HG02973 (cell line): ENCODE measurements around the gene IL10RB.
A peak's percentile ranks its signal among the peaks of the same experiment; 100 is the strongest.

Experiments used
- ATAC-seq: cut with Tn5 transposase; IDR thresholded peaks from one replicate; pipeline ENCODE4 v1.9.1; 2021; ENCODE audit warnings: moderate library complexity; ENCODE audit not compliant: unreplicated experiment

IL10RB gene

DNA sequence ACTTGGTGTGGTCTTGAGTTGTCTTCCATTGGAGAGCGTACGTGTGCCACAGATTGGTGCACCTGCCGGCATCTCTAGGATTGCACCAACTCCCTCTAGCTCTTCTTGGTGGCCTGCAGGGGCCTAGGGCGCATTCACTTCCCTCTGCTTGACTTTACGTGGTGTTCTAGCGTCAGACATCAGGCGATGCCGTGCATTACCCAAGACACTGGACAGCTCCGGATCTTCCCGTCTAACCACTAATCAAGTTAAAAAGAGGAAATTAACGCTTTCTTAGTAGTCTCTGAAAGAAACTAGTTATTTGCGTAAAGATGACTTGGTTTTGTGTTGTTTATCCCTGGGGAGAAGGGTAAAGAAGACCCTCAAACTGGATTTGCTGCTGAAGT, 510 bp upstream of the IL10RB start:
- peak; percentile 36 for ATAC-seq

DNA sequence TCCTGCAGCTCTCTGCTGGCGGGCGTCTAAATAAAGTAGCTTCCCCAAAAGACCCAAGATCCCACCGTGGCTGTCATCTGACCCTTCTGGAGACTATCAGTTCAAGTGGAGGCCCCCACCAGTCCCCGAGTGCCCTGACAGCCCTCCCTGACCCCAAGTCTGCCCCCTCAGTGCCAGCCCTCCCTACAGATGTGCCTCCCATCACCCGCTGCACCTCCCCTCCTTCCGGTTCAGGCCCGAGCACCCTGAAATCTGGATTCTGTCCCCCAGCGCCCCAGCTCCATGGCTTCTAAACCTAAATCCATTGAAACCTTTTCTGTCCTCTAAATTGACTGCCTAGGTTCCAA, 595 bp downstream of the IL10RB start:
- peak; percentile 8 for ATAC-seq

- ATAC-seq = no peak
Observed at GRCh38 chr21:33267250-33267649, 1.1 kb downstream of the IL10RB start.

- peak; percentile 12 for ATAC-seq
Observed at GRCh38 chr21:33268393-33268736, 2.2 kb downstream of the IL10RB start.

- ATAC-seq = peak; percentile 59
Observed at GRCh38 chr21:33268737-33269441, 2.7 kb downstream of the IL10RB start.

DNA sequence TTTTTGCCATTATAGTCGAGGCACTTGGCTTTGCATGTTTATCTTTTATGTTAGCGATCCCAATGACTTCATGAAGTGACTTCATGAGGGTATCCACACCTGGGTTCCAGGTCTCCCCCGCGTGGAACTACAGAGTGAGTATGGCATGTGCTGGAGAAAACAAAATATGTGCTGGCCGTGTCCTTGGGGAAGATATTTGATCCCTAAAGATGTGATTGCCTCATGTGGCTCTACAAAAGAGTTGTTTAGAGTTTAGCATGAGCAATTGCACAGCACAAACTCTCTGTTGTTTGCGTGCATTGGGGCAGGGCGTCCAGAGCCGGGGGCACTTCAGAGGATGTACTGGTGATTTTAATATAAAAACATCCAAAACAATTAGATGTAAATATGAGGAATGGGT, 4.8 kb downstream of the IL10RB start:
- ATAC-seq = no peak

DNA sequence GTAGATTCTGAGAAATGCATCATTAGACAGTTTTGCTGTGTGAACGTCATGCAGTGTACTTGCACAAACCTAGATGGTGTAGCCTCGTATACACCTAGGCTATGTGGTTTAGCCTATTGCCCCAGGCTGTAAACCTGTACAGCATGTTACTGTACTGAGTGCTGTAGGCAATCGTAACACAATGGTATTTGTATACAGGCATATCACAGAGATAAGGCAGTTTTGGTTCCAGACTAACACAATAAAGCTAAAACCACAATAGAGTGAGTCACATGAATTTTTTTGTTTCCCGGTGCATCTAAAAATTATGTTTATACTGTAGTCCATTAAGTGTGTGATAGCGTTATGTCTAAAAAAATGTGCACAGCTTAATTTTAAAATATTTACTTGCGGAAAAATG, 6.9 kb downstream of the IL10RB start:
- no peak for ATAC-seq

DNA sequence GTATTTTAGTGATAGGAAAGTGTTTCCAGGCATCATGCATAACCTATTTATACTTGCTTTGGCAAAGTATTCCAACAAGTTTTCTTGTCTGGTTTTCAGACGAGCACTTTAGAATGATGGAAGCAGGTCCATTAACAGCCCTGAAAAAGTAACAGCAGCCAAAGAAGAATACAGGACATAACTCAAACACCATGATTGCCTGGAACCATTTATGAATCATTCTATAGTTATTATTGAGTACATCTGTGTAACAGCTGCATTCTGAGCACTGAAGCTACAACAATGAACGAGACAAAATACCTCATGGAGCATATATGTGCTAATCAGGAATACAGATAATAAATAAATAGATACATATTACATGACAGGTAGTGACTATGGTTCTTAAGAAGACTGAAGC, 12.6 kb downstream of the IL10RB start:
- ATAC-seq = no peak

- ATAC-seq = no peak
Observed at GRCh38 chr21:33279330-33279820, 13.2 kb downstream of the IL10RB start.

DNA sequence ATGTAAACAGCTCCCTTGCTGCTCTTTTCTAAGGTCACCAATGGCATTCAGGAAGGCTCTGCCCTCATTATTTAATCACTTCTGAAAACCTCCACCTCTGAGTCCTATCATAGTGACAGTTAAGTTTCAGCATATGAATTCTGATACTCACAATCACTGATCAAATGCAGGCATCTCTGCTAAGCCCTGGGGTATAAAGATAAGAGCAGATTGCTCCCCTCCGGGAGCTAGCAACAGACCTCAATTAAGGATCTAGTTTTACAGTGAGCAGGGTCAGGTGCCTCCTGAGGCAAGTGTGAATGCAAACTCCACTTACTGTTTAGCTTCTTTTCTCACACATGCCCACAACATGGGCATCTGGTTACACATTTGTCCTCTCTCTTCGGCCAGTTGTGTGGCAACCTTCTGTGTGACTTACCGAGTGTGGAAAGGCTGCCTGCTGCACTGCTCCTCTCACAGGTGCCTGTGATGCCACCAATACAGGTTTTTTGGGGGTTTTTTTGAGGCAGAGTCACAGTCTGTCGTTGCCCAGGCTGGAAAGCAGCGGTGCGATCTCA, 15.0 kb downstream of the IL10RB start:
- ATAC-seq = no peak

- ATAC-seq = no peak
Observed at GRCh38 chr21:33283203-33283602, 17.0 kb downstream of the IL10RB start.

DNA sequence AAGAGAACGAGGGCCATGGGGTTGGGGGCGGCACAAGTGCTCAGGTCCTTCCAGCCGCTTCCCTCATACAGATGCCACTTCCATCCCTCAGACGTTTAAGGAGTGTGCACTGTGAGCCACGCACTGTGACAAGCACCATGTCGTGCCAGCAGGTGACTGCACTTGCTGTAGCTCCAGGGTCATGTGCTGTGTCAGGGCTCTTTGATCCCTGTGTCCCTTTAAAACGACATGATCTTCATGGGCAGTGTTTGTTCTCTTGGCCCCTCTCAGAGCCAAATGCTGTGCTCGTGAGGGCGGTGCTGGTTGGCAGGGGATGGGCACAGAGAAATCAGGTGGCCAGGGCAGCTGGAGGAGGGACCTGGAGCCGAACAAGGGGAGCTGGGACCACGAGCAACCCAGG, 19.9 kb downstream of the IL10RB start:
- no peak for ATAC-seq

GRCh38 chr21:33286600-33287456, 20.7 kb downstream of the IL10RB start:
- no peak for ATAC-seq

- no peak for ATAC-seq
Observed at GRCh38 chr21:33289199-33289819, 23.1 kb downstream of the IL10RB start.

- ATAC-seq = no peak
Observed at GRCh38 chr21:33290441-33290840, 24.3 kb downstream of the IL10RB start.

DNA sequence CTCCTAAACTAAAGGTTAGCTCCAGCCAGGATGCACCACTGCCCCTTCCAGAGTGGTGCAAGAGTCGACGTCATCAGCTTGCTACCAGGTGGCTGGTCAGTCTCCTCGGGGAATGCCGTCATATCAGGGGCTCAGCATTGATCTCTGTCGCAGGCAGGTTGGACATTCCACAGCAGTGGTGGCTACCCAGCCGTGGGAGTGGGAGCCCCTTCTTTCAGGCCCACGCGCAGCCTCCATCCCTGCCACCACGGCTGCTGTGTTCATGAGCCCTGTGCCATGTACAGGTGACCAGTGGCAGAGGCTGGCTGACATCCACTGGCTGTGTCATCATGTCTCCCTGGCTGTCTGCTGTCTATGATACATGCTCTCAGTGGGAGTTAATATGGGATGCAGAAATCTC, 25.5 kb downstream of the IL10RB start:
- ATAC-seq = no peak

DNA sequence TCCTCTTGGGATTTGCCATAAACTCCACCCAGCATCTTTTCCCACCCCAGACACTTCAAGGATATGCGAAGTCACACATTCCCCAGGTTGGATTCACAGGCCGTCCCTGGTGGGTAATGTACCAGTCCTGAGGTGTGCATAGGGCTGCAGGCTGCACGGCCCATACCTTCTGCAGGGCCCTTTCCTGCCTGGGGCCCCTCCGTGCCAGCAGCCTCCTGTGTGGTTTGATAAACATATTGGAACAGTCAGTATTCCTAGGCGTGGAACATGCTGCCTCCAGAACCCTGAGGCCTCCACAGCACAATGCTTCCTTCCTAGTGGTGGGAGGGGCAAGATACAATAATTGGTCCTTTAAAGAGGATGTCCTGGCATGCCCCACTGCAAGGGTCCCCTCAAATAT, 26.6 kb downstream of the IL10RB start:
- ATAC-seq = no peak

- no peak for ATAC-seq
Observed at GRCh38 chr21:33293136-33293535, 27.0 kb downstream of the IL10RB start.

DNA sequence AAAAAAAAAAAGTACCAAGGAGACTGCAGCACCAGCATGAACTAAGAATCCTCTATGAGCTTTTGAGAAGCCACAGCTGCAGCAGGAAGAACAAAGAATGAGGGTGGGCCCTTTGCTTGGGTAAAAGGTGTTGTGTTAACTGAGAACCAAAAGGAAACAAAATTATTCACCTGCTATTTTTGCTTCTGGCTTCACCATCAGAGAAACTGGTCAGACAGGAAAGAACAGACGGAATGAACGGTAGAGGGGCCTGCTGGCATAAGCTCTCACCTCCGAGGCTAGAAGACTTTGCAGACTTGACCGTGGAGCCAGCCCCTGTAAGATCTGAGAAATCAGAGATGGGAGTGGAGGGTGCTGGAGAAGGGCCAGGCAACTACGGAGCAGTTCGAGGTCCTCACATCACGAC, 27.6 kb downstream of the IL10RB start:
- no peak for ATAC-seq

- no peak for ATAC-seq
Observed at GRCh38 chr21:33296156-33296555, 30.0 kb downstream of the IL10RB start.

- ATAC-seq = peak; percentile 75
Observed at GRCh38 chr21:33299181-33299752, 33.1 kb downstream of the IL10RB start.
